ENCODE measurements around the gene SLC27A4. TPM values are rescaled to one million over a fixed set of nuclear protein-coding genes. Genes with fewer than 3 reads are reported as not detected.
A peak's percentile ranks its signal among the peaks of the same experiment; 100 is the strongest.

SLC27A4 gene
- total RNA-seq, 4 donors from 2014 or later = 13.2 to 25.4 (median 16.1) TPM

DNA sequence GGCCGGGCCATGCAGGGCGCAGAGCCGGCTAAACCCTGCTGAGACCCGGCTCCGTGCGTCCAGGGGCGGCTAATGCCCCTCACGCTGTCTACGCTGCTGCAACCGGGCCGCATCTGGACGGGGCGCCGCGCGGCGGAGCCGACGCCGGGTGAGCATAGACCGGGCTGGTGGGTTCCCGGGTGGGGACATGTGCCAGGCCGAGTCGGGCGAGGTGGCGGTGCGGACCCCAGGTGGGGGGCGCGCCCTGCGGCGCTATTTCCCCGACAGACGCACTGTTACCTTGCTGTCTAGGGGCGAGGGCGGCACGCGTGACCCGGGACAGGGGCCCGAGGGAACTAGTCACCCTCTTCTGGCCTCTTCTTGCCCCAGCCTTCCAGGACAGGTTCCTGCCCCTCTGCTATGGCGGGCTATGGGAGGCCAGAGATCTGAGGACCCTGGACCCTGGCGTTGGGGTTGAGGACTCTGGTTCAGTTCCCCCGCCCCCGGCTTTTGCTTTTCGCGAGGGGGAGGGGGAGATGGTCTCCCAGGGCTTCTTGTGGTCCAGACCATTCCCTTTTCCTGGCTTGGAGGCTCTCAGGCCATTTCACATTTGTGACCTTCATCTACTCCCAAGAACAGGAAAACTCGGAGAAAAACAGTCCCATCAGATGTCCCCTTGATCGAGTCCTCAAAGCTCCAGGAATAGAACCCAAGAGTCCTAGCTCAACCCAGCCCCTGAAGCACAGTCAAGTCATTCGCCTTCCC is 536 bp downstream of the SLC27A4 start:
- ATAC-seq (ENCODE audit: low FRiP score) = peak; percentile 13
- TF ChIP-seq, protein P1, sequence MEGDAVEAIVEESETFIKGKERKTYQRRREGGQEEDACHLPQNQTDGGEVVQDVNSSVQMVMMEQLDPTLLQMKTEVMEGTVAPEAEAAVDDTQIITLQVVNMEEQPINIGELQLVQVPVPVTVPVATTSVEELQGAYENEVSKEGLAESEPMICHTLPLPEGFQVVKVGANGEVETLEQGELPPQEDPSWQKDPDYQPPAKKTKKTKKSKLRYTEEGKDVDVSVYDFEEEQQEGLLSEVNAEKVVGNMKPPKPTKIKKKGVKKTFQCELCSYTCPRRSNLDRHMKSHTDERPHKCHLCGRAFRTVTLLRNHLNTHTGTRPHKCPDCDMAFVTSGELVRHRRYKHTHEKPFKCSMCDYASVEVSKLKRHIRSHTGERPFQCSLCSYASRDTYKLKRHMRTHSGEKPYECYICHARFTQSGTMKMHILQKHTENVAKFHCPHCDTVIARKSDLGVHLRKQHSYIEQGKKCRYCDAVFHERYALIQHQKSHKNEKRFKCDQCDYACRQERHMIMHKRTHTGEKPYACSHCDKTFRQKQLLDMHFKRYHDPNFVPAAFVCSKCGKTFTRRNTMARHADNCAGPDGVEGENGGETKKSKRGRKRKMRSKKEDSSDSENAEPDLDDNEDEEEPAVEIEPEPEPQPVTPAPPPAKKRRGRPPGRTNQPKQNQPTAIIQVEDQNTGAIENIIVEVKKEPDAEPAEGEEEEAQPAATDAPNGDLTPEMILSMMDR (IDR thresholded peaks at IDR 0.05) = no peak
- DNase-seq (ENCODE audit: low spot score) = no peak

GRCh38 chr9:128341435-128341849 is 1.1 kb downstream of the SLC27A4 start:
- ATAC-seq (ENCODE audit: low FRiP score) (no peak), DNase-seq (ENCODE audit: low spot score) (no peak)
- TF ChIP-seq, protein P1 (IDR thresholded peaks at IDR 0.05) = no peak

DNA sequence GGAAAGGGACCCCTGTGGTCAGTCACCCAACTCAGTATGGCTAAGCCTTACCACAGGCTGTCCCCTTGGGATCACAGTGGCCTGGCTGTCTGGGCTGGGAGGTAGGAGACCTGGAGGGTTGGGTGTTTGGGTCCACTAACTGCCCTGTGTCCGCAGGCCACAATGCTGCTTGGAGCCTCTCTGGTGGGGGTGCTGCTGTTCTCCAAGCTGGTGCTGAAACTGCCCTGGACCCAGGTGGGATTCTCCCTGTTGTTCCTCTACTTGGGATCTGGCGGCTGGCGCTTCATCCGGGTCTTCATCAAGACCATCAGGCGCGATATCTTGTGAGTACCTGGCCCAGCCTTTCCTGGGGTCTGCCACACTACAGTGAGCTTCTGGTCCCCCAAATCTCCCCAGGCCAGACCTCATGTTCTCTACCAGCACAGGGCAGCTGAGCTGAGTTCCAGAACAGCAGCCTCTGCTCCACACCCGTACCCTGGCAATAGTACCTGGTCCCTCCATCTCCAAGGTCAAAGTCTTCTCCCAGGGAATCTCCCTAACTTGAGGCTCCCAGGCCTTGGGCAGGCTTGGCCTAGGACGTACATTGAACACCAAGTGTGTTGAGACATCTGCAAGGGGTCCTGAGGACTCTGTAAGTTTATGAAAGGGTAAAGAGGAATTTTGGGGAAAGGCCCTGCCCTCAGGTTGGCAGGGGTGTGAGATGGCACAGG is 2.8 kb downstream of the SLC27A4 start:
- DNase-seq (ENCODE audit: low spot score) (no peak), ATAC-seq (ENCODE audit: low FRiP score) (no peak)
- TF ChIP-seq, protein P1 (IDR thresholded peaks at IDR 0.05) = no peak

- TF ChIP-seq, protein P1 (IDR thresholded peaks at IDR 0.05) = no peak
- no peak for ATAC-seq (ENCODE audit: low FRiP score)
These were observed 3.5 kb downstream of the SLC27A4 start for GRCh38 chr9:128343855-128344254.

GRCh38 chr9:128344931-128345605 is 4.7 kb downstream of the SLC27A4 start:
- TF ChIP-seq, protein P1 (IDR thresholded peaks at IDR 0.05) = no peak
- no peak for ATAC-seq (ENCODE audit: low FRiP score)
- DNase-seq (ENCODE audit: low spot score) = no peak

More at GRCh38 chr9:128343855-128344254, 3.5 kb downstream of the SLC27A4 start:
- no peak for DNase-seq (ENCODE audit: low spot score)

GRCh38 chr9:128349125-128349524 is 8.8 kb downstream of the SLC27A4 start:
- ATAC-seq (ENCODE audit: low FRiP score) = no peak
- DNase-seq (ENCODE audit: low spot score) = no peak
- TF ChIP-seq, protein P1 (IDR thresholded peaks at IDR 0.05) = no peak

All from omental fat pad (tissue), 4 donors.